KMS-11 (cell line): ENCODE results near the gene CASTOR1.

Experiments used
- H2AFZ ChIP-seq: fragments of 200-600 bp; sonication (generic); 2 replicates; pipeline ENCODE4 v1.6.1; 2016; ENCODE audit warnings: antibody characterized with exemption, mixed run types, low read depth
- H3K27ac ChIP-seq: fragments of 200-600 bp; sonication (generic); 2 replicates; pipeline ENCODE4 v1.6.1; 2016; ENCODE audit warnings: mild to moderate bottlenecking, mixed run types
- H3K27me3 ChIP-seq: fragments of 200-600 bp; sonication (generic); 2 replicates; pipeline ENCODE4 v1.6.1; 2017; ENCODE audit warnings: mild to moderate bottlenecking, low read depth, mixed run types, moderate library complexity; ENCODE audit not compliant: insufficient read depth
- H3K36me3 ChIP-seq: fragments of 200-600 bp; sonication (generic); 2 replicates; pipeline ENCODE4 v1.6.1; 2017; ENCODE audit warnings: mild to moderate bottlenecking, mixed run types; ENCODE audit not compliant: insufficient read depth
- H3K4me1 ChIP-seq: fragments of 200-600 bp; sonication (generic); 2 replicates; pipeline ENCODE4 v1.6.1; 2016; ENCODE audit warnings: mild to moderate bottlenecking, low read depth, mixed run types; ENCODE audit not compliant: poor library complexity, severe bottlenecking
- H3K4me2 ChIP-seq: fragments of 200-600 bp; sonication (generic); 2 replicates; pipeline ENCODE4 v1.7.0; 2016; ENCODE audit warnings: mild to moderate bottlenecking, mixed run types
- H3K4me3 ChIP-seq: fragments of 200-600 bp; sonication (generic); IDR thresholded peaks from 2 replicates; pipeline ENCODE4 v1.6.1; 2017; ENCODE audit warnings: low read depth, low read length, mixed read lengths; ENCODE audit not compliant: insufficient read depth
- H3K79me2 ChIP-seq: fragments of 200-600 bp; sonication (generic); 2 replicates; pipeline ENCODE4 v1.6.1; 2016; ENCODE audit warnings: low read depth, mixed run types; ENCODE audit not compliant: insufficient read depth
- H3K9ac ChIP-seq: fragments of 200-600 bp; sonication (generic); 2 replicates; pipeline ENCODE4 v1.6.1; 2016; ENCODE audit warnings: mild to moderate bottlenecking, mixed run types
- H4K20me1 ChIP-seq: fragments of 200-600 bp; sonication (generic); 2 replicates; pipeline ENCODE4 v1.6.1; 2016; ENCODE audit warnings: mild to moderate bottlenecking, mixed run types; ENCODE audit not compliant: insufficient read depth
- TF ChIP-seq, protein P1 (sequence below): fragments of 200-600 bp; sonication (generic); conservative IDR thresholded peaks from 2 replicates; pipeline ENCODE4 v1.6.1; 2017; ENCODE audit warnings: low read depth, mild to moderate bottlenecking, antibody characterized with exemption, low read length, moderate library complexity, mixed read lengths

The CASTOR1 gene

GRCh38 chr22:30247974-30248373 lies 41.3 kb downstream of the CASTOR1 start:
- no peaks in the 10 kb centered on the region for H3K4me1 ChIP-seq
- H3K4me3 ChIP-seq = no peak overlapping the region
- no peaks in the 10 kb centered on the region for H3K79me2 ChIP-seq
- no peaks in the 10 kb centered on the region for H3K36me3 ChIP-seq
- no peak overlapping the region for H3K27ac ChIP-seq
- H3K4me2 ChIP-seq = no peak overlapping the region
- H2AFZ ChIP-seq = no peak overlapping the region
- H4K20me1 ChIP-seq = no peaks in the 10 kb centered on the region
- H3K27me3 ChIP-seq = peaks cover 38% of the 10 kb centered on the region
- H3K9ac ChIP-seq = no peak overlapping the region
- TF ChIP-seq, protein P1, sequence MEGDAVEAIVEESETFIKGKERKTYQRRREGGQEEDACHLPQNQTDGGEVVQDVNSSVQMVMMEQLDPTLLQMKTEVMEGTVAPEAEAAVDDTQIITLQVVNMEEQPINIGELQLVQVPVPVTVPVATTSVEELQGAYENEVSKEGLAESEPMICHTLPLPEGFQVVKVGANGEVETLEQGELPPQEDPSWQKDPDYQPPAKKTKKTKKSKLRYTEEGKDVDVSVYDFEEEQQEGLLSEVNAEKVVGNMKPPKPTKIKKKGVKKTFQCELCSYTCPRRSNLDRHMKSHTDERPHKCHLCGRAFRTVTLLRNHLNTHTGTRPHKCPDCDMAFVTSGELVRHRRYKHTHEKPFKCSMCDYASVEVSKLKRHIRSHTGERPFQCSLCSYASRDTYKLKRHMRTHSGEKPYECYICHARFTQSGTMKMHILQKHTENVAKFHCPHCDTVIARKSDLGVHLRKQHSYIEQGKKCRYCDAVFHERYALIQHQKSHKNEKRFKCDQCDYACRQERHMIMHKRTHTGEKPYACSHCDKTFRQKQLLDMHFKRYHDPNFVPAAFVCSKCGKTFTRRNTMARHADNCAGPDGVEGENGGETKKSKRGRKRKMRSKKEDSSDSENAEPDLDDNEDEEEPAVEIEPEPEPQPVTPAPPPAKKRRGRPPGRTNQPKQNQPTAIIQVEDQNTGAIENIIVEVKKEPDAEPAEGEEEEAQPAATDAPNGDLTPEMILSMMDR = no peak

DNA sequence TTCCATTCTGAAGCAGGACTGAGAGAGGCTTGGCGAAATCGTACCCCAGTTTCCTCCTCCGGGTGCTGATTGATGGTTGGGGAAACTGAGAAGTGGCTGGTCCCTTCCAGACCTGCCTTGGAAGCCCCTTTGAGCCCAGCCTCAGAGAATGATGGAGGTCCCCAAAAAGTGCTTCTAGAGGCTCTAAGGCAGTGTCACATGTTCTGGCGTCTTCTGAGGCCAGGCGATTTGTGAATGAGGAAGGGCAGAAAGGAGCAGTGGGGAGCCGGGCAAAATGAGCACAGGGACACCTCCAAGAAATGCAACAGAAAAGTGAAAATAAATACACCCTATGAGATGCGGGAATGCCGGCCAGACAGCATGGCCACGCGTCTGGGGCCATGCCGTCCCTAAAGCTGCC lies 41.7 kb downstream of the CASTOR1 start:
- Histone ChIP-seq H2AFZ (no peak overlapping the region), H3K4me3 (no peak overlapping the region), H3K27me3 (peaks cover 40% of the 10 kb centered on the region), H4K20me1 (no peaks in the 10 kb centered on the region), H3K27ac (no peak overlapping the region), H3K36me3 (no peaks in the 10 kb centered on the region), H3K4me1 (no peaks in the 10 kb centered on the region), H3K4me2 (no peak overlapping the region), H3K79me2 (no peaks in the 10 kb centered on the region), H3K9ac (no peak overlapping the region)
- TF ChIP-seq, protein P1 = no peak

DNA sequence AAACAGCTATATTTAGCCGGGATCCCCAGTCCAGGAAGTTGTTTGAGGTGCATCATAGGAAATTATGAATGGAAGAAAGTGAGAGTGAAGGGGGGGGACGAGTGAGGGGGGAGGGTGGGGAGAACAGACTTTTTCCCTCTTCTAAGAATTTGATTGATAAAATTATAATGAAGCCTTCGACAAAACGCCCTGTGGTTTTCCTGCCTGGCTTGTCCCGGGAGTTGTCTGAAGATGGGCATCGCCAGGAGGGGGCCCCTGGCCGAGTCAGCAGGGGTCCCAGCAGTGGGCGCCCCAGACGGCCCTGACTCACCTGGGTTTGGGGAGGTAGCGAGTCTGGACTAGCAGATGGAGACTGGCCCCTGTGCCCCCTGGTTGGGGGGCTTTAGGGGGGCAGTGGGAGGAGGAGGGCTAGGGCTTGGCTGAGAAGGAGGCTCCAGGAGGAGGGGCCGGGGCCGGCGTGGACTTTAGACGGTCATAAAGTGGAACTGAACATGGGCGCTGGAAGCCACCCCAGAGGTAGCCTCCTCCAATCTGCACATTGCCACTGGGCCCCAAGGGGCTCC lies 42.4 kb downstream of the CASTOR1 start:
- TF ChIP-seq, protein P1 = no peak
- Histone ChIP-seq H3K4me2 (no peak overlapping the region), H3K4me1 (no peaks in the 10 kb centered on the region), H3K4me3 (no peak overlapping the region), H3K27ac (no peak overlapping the region), H3K79me2 (no peaks in the 10 kb centered on the region), H3K9ac (no peak overlapping the region), H2AFZ (no peak overlapping the region), H3K27me3 (peaks cover 43% of the 10 kb centered on the region), H4K20me1 (no peaks in the 10 kb centered on the region), H3K36me3 (no peaks in the 10 kb centered on the region)

- no peaks in the 10 kb centered on the region for H3K79me2 ChIP-seq
- H4K20me1 ChIP-seq = no peaks in the 10 kb centered on the region
- no peak within 1 kb of the TSS for H3K4me3 ChIP-seq
- no peak within 1 kb of the TSS for H3K9ac ChIP-seq
- TF ChIP-seq, protein P1 = no peak
- peaks cover 43% of the 10 kb centered on the region for H3K27me3 ChIP-seq
- no peak within 1 kb of the TSS for H3K4me2 ChIP-seq
- no peaks in the 10 kb centered on the region for H3K4me1 ChIP-seq
- H2AFZ ChIP-seq = no peak within 1 kb of the TSS
- no peaks in the 10 kb centered on the region for H3K36me3 ChIP-seq
- H3K27ac ChIP-seq = no peak within 1 kb of the TSS
Observed at GRCh38 chr22:30245985-30246813, 43.1 kb downstream of the CASTOR1 start, which contains the start of gene LIF. TSS of gene LIF (minus strand) at chr22:30246759. CDS start at chr22:30246695, 64 bp downstream.
